A549 (cell line): Measurements from ENCODE around the gene PHB1.

ENCODE experiments used
- EP300 ChIP-seq, 2 experiments: fragments of >200 bp; sonication (Bioruptor Twin); formaldehyde crosslinking; IDR thresholded peaks; 2 replicates in 1 of 2; 3 replicates in 1 of 2; pipeline ENCODE4 v1.6.1; 2016 to 2017
- JUN ChIP-seq, 2 experiments: fragments of >200 bp; sonication (Bioruptor Twin); formaldehyde crosslinking; IDR thresholded peaks; 2 replicates in 1 of 2; 3 replicates in 1 of 2; pipeline ENCODE4 v1.6.1; 2016 to 2017
- JUNB ChIP-seq: fragments of >200 bp; sonication (Bioruptor Twin); formaldehyde crosslinking; IDR thresholded peaks from 2 replicates; pipeline ENCODE4 v1.6.1; 2016
- MAZ ChIP-seq: fragments of 150-350 bp; IDR thresholded peaks from 2 replicates; pipeline ENCODE4 v1.6.1; 2014; ENCODE audit warnings: antibody characterized with exemption, low read depth, low read length, borderline replicate concordance
- MYC ChIP-seq: IDR thresholded peaks from 2 replicates; pipeline ENCODE4 v1.6.1; 2012; ENCODE audit warnings: mild to moderate bottlenecking, inconsistent platforms, low read length, improper control_type of control experiment, borderline replicate concordance
- POLR2A ChIP-seq: IDR thresholded peaks from 2 replicates; pipeline ENCODE4 v1.6.1; 2012; ENCODE audit warnings: mild to moderate bottlenecking, low read length
- RFX5 ChIP-seq: fragments of 450-650 bp; IDR thresholded peaks from 2 replicates; pipeline ENCODE4 v1.7.1; 2014; ENCODE audit warnings: antibody characterized with exemption, mild to moderate bottlenecking, moderate library complexity
- SMC3 ChIP-seq: fragments of >200 bp; sonication (Bioruptor Twin); formaldehyde crosslinking; IDR thresholded peaks from 3 replicates; pipeline ENCODE4 v1.6.1; 2018; ENCODE audit warnings: inconsistent platforms
- ZNF302 ChIP-seq: fragments of 250-450 bp; sonication (Bioruptor Pico); IDR thresholded peaks from 2 replicates; pipeline ENCODE4 v1.9.0; 2021; ENCODE audit warnings: inconsistent platforms, mild to moderate bottlenecking, moderate library complexity
- TF ChIP-seq, protein P1 (sequence below): fragments of >200 bp; sonication (Bioruptor Twin); formaldehyde crosslinking; IDR thresholded peaks from 3 replicates; pipeline ENCODE4 v1.5.1; 2016
- TF ChIP-seq, protein P2 (sequence below): fragments of 200-600 bp; sonication (generic); IDR thresholded peaks from 2 replicates; pipeline ENCODE4 v1.6.1; 2016; ENCODE audit warnings: antibody characterized with exemption, mild to moderate bottlenecking, moderate library complexity
- TF ChIP-seq, protein P3 (sequence below): fragments of 450-650 bp; IDR thresholded peaks from 2 replicates; pipeline ENCODE4 v1.6.1; 2014; ENCODE audit warnings: antibody characterized with exemption

DNA sequence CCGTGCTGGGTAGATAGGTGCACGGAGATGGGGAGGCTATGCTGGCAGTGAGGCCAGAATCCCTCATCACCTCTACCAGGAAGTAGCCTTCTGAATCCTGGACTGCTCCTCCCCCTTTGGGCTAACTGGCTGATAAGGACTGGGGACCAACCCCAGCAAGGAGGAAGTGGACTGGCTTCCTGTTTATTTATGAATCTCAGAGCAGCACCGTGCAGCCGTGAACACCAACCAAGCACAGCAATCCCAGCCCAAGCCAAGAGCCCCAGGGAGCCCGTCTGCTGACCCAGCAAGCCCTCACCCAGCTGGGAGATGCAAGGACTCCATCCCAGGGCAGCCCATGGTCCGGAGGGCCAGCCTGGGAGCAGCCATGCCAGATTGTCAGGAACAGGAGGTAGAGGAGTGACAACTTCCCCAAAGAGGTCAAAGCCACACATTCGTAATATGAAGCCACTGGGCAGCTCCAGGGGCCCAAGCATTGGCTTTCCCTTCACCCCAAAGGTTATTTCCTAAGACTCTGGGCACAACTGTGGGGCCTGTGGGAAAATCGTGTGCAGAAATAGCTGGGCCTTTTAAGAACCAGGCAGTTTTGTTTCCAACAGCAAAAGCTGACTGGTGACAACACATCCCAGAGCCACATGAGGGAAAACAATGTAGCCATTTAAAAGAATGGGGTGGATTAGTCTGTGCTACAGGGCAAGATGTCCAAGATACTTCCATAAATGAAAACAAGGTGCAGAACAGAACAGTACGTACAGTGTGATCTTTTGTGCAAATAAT, 23.9 kb downstream of the PHB1 start:
- TF ChIP-seq ZNF302: no peak
- TF ChIP-seq, protein P1, sequence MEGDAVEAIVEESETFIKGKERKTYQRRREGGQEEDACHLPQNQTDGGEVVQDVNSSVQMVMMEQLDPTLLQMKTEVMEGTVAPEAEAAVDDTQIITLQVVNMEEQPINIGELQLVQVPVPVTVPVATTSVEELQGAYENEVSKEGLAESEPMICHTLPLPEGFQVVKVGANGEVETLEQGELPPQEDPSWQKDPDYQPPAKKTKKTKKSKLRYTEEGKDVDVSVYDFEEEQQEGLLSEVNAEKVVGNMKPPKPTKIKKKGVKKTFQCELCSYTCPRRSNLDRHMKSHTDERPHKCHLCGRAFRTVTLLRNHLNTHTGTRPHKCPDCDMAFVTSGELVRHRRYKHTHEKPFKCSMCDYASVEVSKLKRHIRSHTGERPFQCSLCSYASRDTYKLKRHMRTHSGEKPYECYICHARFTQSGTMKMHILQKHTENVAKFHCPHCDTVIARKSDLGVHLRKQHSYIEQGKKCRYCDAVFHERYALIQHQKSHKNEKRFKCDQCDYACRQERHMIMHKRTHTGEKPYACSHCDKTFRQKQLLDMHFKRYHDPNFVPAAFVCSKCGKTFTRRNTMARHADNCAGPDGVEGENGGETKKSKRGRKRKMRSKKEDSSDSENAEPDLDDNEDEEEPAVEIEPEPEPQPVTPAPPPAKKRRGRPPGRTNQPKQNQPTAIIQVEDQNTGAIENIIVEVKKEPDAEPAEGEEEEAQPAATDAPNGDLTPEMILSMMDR: no peak
- TF ChIP-seq, protein P2, sequence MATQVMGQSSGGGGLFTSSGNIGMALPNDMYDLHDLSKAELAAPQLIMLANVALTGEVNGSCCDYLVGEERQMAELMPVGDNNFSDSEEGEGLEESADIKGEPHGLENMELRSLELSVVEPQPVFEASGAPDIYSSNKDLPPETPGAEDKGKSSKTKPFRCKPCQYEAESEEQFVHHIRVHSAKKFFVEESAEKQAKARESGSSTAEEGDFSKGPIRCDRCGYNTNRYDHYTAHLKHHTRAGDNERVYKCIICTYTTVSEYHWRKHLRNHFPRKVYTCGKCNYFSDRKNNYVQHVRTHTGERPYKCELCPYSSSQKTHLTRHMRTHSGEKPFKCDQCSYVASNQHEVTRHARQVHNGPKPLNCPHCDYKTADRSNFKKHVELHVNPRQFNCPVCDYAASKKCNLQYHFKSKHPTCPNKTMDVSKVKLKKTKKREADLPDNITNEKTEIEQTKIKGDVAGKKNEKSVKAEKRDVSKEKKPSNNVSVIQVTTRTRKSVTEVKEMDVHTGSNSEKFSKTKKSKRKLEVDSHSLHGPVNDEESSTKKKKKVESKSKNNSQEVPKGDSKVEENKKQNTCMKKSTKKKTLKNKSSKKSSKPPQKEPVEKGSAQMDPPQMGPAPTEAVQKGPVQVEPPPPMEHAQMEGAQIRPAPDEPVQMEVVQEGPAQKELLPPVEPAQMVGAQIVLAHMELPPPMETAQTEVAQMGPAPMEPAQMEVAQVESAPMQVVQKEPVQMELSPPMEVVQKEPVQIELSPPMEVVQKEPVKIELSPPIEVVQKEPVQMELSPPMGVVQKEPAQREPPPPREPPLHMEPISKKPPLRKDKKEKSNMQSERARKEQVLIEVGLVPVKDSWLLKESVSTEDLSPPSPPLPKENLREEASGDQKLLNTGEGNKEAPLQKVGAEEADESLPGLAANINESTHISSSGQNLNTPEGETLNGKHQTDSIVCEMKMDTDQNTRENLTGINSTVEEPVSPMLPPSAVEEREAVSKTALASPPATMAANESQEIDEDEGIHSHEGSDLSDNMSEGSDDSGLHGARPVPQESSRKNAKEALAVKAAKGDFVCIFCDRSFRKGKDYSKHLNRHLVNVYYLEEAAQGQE: no peak
- TF ChIP-seq EP300 (IDR thresholded peaks at IDR 0.05): no peak
- no peak for TF ChIP-seq MAZ
- TF ChIP-seq JUN (IDR thresholded peaks at IDR 0.05): no peak
- TF ChIP-seq, protein P3, sequence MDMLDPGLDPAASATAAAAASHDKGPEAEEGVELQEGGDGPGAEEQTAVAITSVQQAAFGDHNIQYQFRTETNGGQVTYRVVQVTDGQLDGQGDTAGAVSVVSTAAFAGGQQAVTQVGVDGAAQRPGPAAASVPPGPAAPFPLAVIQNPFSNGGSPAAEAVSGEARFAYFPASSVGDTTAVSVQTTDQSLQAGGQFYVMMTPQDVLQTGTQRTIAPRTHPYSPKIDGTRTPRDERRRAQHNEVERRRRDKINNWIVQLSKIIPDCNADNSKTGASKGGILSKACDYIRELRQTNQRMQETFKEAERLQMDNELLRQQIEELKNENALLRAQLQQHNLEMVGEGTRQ: no peak
- TF ChIP-seq POLR2A: no peak
- TF ChIP-seq RFX5: no peak
- TF ChIP-seq MYC: no peak
- TF ChIP-seq SMC3: no peak
- no peak for TF ChIP-seq JUNB
